SK-N-SH (cell line): ENCODE results near the gene SLFN14. TPM values are rescaled to one million over a fixed set of nuclear protein-coding genes. Genes with fewer than 3 reads are reported as not detected.

ENCODE experiments used
- CTCF ChIA-PET: fragments of 300-600, 350-600 bp; formaldehyde crosslinking; extraction: SDS; loops from one replicate; lab custom pipeline; 2021; lab: Yijun Ruan, JAX
- POLR2A ChIA-PET: fragments of 350-600 bp; sonication (Branson Sonifier 250); formaldehyde crosslinking; extraction: SDS; loops from one replicate; lab custom pipeline; 2020; ENCODE audit warnings: antibody characterized with exemption, inconsistent platforms; lab: Yijun Ruan, JAX
- DNase-seq: peaks from one replicate; pipeline ENCODE4 v3.0.0; 2012
- H2AFZ ChIP-seq: fragments of 200-600 bp; sonication (generic); 2 replicates; pipeline ENCODE4 v1.8.1; 2016; ENCODE audit warnings: antibody characterized with exemption, mild to moderate bottlenecking, low read depth
- H3F3A ChIP-seq: fragments of 200-600 bp; sonication (generic); replicated peaks from 2 replicates; pipeline ENCODE3; 2016; ENCODE audit warnings: antibody characterized with exemption, mild to moderate bottlenecking; ENCODE audit not compliant: insufficient read depth
- H3K27ac ChIP-seq, 2 experiments: fragments of 200-500 bp in 1 of 2; fragments of 200-600 bp in 1 of 2; sonication (Bioruptor generic) in 1 of 2; sonication (generic), shearing (Covaris generic) in 1 of 2; 2 replicates each; pipeline versions ENCODE4 v1.5.1 to v1.6.1; 2014 to 2016; ENCODE audit warnings: low read depth in 2 of 2, inconsistent platforms in 1 of 2, low read length in 1 of 2, mild to moderate bottlenecking in 1 of 2, mixed read lengths in 1 of 2
- H3K27me3 ChIP-seq: fragments of 200-600 bp; sonication (generic), shearing (Covaris generic); 2 replicates; pipeline ENCODE4 v1.6.1; 2016; ENCODE audit warnings: mixed run types; ENCODE audit not compliant: insufficient read depth
- H3K36me3 ChIP-seq, 2 experiments: fragments of 200-500 bp in 1 of 2; fragments of 200-600 bp in 1 of 2; sonication (Bioruptor generic) in 1 of 2; sonication (generic) in 1 of 2; replicated peaks in 1 of 2; 2 replicates each; pipeline versions ENCODE3 to v1.5.1; 2014 to 2016; ENCODE audit warnings: low read length in 1 of 2, mild to moderate bottlenecking in 1 of 2; ENCODE audit not compliant: insufficient read depth in 2 of 2, control insufficient read depth in 1 of 2
- H3K4me1 ChIP-seq, 2 experiments: fragments of 200-500 bp in 1 of 2; fragments of 200-600 bp in 1 of 2; sonication (Bioruptor generic) in 1 of 2; sonication (generic), shearing (Covaris generic) in 1 of 2; 2 replicates each; pipeline versions ENCODE4 v1.5.1 to v1.6.1; 2014 to 2016; ENCODE audit warnings: low read depth in 1 of 2, low read length in 1 of 2, mixed run types in 1 of 2; ENCODE audit not compliant: insufficient read depth in 2 of 2, control insufficient read depth in 1 of 2
- H3K4me2 ChIP-seq: fragments of 200-600 bp; sonication (generic), shearing (Covaris generic); 2 replicates; pipeline ENCODE4 v1.6.1; 2017; ENCODE audit warnings: mixed run types
- H3K4me3 ChIP-seq, 2 experiments: fragments of 200-500 bp in 1 of 2; fragments of 200-600 bp in 1 of 2; sonication (Bioruptor generic) in 1 of 2; sonication (generic), shearing (Covaris generic) in 1 of 2; 2 replicates each; pipeline versions ENCODE4 v1.5.1 to v1.8.1; 2014 to 2016; ENCODE audit warnings: low read depth in 2 of 2, inconsistent platforms in 1 of 2, low read length in 1 of 2, mild to moderate bottlenecking in 1 of 2, mixed read lengths in 1 of 2, moderate library complexity in 1 of 2
- H3K79me2 ChIP-seq: fragments of 200-600 bp; sonication (generic); 2 replicates; pipeline ENCODE4 v1.8.1; 2017; ENCODE audit warnings: mild to moderate bottlenecking; ENCODE audit not compliant: insufficient read depth
- H3K9ac ChIP-seq: fragments of 200-600 bp; sonication (generic); 2 replicates; pipeline ENCODE4 v1.6.1; 2017; ENCODE audit warnings: mixed run types
- H3K9me2 ChIP-seq: fragments of 200-600 bp; sonication (generic); 2 replicates; pipeline ENCODE4 v1.6.1; 2017; ENCODE audit warnings: mixed run types
- H3K9me3 ChIP-seq: fragments of 200-600 bp; sonication (generic); 2 replicates; pipeline ENCODE4 v1.6.1; 2017; ENCODE audit warnings: mixed run types, mild to moderate bottlenecking, moderate library complexity
- H4K20me1 ChIP-seq: fragments of 200-600 bp; sonication (generic); 2 replicates; pipeline ENCODE4 v1.6.1; 2017; ENCODE audit warnings: mild to moderate bottlenecking, mixed run types; ENCODE audit not compliant: insufficient read depth
- ELF1 ChIP-seq: IDR thresholded peaks from 2 replicates; pipeline ENCODE4 v1.4.0; 2012
- EZH2phosphoT487 ChIP-seq: fragments of 200-600 bp; sonication (generic); IDR thresholded peaks from 2 replicates; pipeline ENCODE4 v1.6.1; 2017; ENCODE audit warnings: low read depth, mixed run types, mild to moderate bottlenecking, antibody characterized with exemption, moderate library complexity, borderline replicate concordance
- FOXJ3 ChIP-seq: sonication (generic); formaldehyde crosslinking; IDR thresholded peaks from 2 replicates; pipeline ENCODE4 v1.5.1; 2020; ENCODE audit warnings: mild to moderate bottlenecking, missing genetic modification reagents
- MAX ChIP-seq: IDR thresholded peaks from 2 replicates; pipeline ENCODE4 v1.4.0; 2012; ENCODE audit warnings: low read depth
- MEF2A ChIP-seq: IDR thresholded peaks from 2 replicates; pipeline ENCODE4 v1.4.0; 2012; ENCODE audit warnings: low read depth, borderline replicate concordance
- NFIC ChIP-seq: IDR thresholded peaks from 2 replicates; pipeline ENCODE4 v1.4.0; 2012; ENCODE audit warnings: borderline replicate concordance
- POLR2AphosphoS5 ChIP-seq: IDR thresholded peaks from 2 replicates; pipeline ENCODE4 v1.6.1; 2012; ENCODE audit warnings: low read depth, low read length
- RAD21 ChIP-seq: IDR thresholded peaks from 2 replicates; pipeline ENCODE4 v1.6.1; 2012; ENCODE audit warnings: mild to moderate bottlenecking, low read length
- RCOR1 ChIP-seq: fragments of 150-350 bp; IDR thresholded peaks from 2 replicates; pipeline ENCODE4 v1.6.1; 2017; ENCODE audit warnings: antibody characterized with exemption, low read length
- RFX5 ChIP-seq: IDR thresholded peaks from 2 replicates; pipeline ENCODE4 v1.6.1; 2012; ENCODE audit warnings: mild to moderate bottlenecking, improper control_type of control experiment, low read length
- RXRA ChIP-seq: IDR thresholded peaks from 2 replicates; pipeline ENCODE4 v1.4.0; 2012; ENCODE audit warnings: low read depth, mild to moderate bottlenecking, borderline replicate concordance
- SIN3A ChIP-seq: IDR thresholded peaks from 2 replicates; pipeline ENCODE4 v1.6.1; 2012; ENCODE audit warnings: low read depth, mild to moderate bottlenecking, low read length, moderate library complexity, borderline replicate concordance
- SMC3 ChIP-seq: IDR thresholded peaks from 2 replicates; pipeline ENCODE4 v1.6.1; 2012; ENCODE audit warnings: low read depth, low read length, improper control_type of control experiment
- TAF1 ChIP-seq: IDR thresholded peaks from 2 replicates; pipeline ENCODE4 v1.6.1; 2012; ENCODE audit warnings: low read depth, mild to moderate bottlenecking, low read length, moderate library complexity, borderline replicate concordance
- USF1 ChIP-seq: IDR thresholded peaks from 2 replicates; pipeline ENCODE4 v1.4.0; 2012; ENCODE audit warnings: low read depth, borderline replicate concordance
- YY1 ChIP-seq: IDR thresholded peaks from 2 replicates; pipeline ENCODE4 v1.4.0; 2012; ENCODE audit warnings: low read depth, mild to moderate bottlenecking
- WGBS: methylation state at CpG from one replicate; pipeline ENCODE4 v1.1.6; 2017; ENCODE audit warnings: low lambda C conversion rate; 5-methylcytosine and 5-hydroxymethylcytosine counted together
- polyA plus RNA-seq, 3 experiments: library from polyadenylated mRNA; depleted of rRNA; stranded (reverse); fragments of >200 nt; gene quantifications; 2 replicates each; pipeline ENCODE4 v1.2.3, GENCODE V29; 2012
- TF ChIP-seq, protein P1 (sequence below): fragments of 150-350 bp; IDR thresholded peaks from 2 replicates; pipeline ENCODE4 v1.6.1; 2016; ENCODE audit warnings: mild to moderate bottlenecking, low read depth, low read length
- TF ChIP-seq, protein P2 (sequence below): IDR thresholded peaks from 2 replicates; pipeline ENCODE4; 2012
- TF ChIP-seq, protein P3 (sequence below): fragments of 200-600 bp; sonication (generic); IDR thresholded peaks from 2 replicates; pipeline ENCODE4 v1.6.1; 2017; ENCODE audit warnings: antibody characterized with exemption, mild to moderate bottlenecking, moderate library complexity

The SLFN14 gene
- polyA plus RNA-seq, 1 of the 3 experiments (the other 2 are of a cell fraction), result not detected

DNA sequence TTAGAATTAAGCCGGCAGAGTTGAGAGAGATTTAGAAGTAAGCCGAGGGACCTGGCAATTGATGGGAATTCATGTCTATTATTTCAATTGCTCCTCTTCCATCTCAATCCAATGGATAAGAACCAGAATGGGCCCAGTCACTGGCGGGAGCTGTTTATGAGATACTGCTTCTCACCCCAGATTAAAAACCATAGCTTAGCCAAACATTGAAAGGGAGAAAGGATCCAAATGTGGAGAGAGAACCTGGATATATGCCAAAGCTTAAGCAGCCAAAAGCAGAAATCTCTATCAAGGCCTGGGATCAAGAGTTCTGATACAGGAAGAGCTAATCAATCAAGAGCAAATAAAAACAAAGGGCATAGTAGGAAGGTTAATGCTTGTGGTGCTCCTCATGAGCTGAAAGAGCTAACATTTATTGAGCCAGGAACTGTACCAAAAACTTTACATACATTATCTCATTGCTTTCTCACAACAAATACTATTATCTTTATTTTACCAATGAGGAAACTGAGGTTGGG lies 26.0 kb downstream of the SLFN14 start:
- Histone ChIP-seq H3K4me1 (no peaks in the 10 kb centered on the region), H3K27ac (no peak overlapping the region), H3F3A (peaks cover 5% of the 10 kb centered on the region), H3K9ac (no peak overlapping the region), H3K36me3 (no peaks in the 10 kb centered on the region), H3K9me2 (no peaks in the 10 kb centered on the region), H3K79me2 (no peaks in the 10 kb centered on the region), H3K4me3 (no peak overlapping the region), H3K27me3 (peaks cover 35% of the 10 kb centered on the region), H4K20me1 (no peaks in the 10 kb centered on the region), H3K4me2 (no peak overlapping the region), H3K9me3 (no peaks in the 10 kb centered on the region), H2AFZ (no peak overlapping the region)
- DNase-seq, result no peak
- ChIA-PET POLR2A (no interaction called here), CTCF (interaction anchor here (2.2 to 8.9 kb wide), 3 partner anchors 10 to 222 kb away, joined by 5 to 118 read pairs (median 11); no protein-coding TSS in a partner anchor)
- WGBS, result 22% methylated on average over 3 of the region's 3 CpGs
- no peak for TF ChIP-seq SMC3
- no peak for TF ChIP-seq RAD21
- no peak for TF ChIP-seq FOXJ3
- no peak for TF ChIP-seq MAX
- no peak for TF ChIP-seq EZH2phosphoT487
- no peak for TF ChIP-seq USF1
- no peak for TF ChIP-seq YY1
- TF ChIP-seq, protein P1, sequence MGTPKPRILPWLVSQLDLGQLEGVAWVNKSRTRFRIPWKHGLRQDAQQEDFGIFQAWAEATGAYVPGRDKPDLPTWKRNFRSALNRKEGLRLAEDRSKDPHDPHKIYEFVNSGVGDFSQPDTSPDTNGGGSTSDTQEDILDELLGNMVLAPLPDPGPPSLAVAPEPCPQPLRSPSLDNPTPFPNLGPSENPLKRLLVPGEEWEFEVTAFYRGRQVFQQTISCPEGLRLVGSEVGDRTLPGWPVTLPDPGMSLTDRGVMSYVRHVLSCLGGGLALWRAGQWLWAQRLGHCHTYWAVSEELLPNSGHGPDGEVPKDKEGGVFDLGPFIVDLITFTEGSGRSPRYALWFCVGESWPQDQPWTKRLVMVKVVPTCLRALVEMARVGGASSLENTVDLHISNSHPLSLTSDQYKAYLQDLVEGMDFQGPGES, result no peak
- no peak for TF ChIP-seq TAF1
- TF ChIP-seq RXRA, result no peak
- TF ChIP-seq MEF2A, result no peak
- TF ChIP-seq, protein P2, sequence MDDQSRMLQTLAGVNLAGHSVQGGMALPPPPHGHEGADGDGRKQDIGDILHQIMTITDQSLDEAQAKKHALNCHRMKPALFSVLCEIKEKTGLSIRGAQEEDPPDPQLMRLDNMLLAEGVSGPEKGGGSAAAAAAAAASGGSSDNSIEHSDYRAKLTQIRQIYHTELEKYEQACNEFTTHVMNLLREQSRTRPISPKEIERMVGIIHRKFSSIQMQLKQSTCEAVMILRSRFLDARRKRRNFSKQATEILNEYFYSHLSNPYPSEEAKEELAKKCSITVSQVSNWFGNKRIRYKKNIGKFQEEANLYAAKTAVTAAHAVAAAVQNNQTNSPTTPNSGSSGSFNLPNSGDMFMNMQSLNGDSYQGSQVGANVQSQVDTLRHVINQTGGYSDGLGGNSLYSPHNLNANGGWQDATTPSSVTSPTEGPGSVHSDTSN, result no peak
- TF ChIP-seq, protein P3, sequence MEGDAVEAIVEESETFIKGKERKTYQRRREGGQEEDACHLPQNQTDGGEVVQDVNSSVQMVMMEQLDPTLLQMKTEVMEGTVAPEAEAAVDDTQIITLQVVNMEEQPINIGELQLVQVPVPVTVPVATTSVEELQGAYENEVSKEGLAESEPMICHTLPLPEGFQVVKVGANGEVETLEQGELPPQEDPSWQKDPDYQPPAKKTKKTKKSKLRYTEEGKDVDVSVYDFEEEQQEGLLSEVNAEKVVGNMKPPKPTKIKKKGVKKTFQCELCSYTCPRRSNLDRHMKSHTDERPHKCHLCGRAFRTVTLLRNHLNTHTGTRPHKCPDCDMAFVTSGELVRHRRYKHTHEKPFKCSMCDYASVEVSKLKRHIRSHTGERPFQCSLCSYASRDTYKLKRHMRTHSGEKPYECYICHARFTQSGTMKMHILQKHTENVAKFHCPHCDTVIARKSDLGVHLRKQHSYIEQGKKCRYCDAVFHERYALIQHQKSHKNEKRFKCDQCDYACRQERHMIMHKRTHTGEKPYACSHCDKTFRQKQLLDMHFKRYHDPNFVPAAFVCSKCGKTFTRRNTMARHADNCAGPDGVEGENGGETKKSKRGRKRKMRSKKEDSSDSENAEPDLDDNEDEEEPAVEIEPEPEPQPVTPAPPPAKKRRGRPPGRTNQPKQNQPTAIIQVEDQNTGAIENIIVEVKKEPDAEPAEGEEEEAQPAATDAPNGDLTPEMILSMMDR, result no peak
- TF ChIP-seq RCOR1, result no peak
- TF ChIP-seq RFX5, result no peak
- no peak for TF ChIP-seq POLR2AphosphoS5
- TF ChIP-seq NFIC, result no peak
- TF ChIP-seq ELF1, result no peak
- no peak for TF ChIP-seq SIN3A
